ENCODE measurements around the gene SURF4.

- TF ChIP-seq REST (IDR thresholded peaks at IDR 0.05; ENCODE audit: low read depth) (no peak), YY1 (IDR thresholded peaks at IDR 0.05; ENCODE audit: low read depth) (no peak), EP300 (IDR thresholded peaks at IDR 0.05; ENCODE audit: borderline replicate concordance) (no peak), NFIC (IDR thresholded peaks at IDR 0.05) (no peak), USF1 (IDR thresholded peaks at IDR 0.05) (no peak), RAD21 (IDR thresholded peaks at IDR 0.05; ENCODE audit: low read depth) (no peak), CEBPB (IDR thresholded peaks at IDR 0.05) (no peak), CREB1 (IDR thresholded peaks at IDR 0.05; ENCODE audit: low read depth) (no peak)
Measured at GRCh38 chr9:133367778-133368177, 8.1 kb downstream of the SURF4 start.

All from Ishikawa (cell line).